ENCODE measurements around the gene CLDN6.

DNA sequence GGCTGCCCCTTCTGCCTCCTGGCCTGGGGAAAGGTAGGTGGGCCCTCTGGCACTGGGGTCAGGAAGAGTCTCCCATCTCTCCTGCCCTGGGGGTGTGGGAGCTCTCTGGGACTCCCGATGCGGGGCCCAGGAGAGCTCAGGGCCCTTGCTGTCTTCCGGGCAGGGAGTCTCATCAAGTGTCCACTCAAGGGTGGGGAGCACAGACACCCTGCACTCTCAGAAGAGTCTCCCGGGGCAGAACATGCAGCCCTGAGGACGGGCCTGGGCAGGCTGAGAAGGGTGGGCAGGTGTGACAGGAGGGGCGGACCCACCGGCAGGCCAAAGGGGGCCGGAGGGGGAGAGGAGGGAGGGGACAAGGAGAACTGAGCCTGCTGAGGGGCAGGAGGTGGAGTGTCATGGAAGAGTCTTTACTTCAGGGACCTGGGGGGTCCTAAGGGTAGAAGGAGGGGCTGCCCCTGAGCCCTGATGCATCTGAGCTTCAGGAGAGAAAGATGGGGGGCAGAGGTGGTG, 29.3 kb downstream of the CLDN6 start:
- no peak for TF ChIP-seq POLR2A (IDR thresholded peaks at IDR 0.05)
- TF ChIP-seq, protein P1, sequence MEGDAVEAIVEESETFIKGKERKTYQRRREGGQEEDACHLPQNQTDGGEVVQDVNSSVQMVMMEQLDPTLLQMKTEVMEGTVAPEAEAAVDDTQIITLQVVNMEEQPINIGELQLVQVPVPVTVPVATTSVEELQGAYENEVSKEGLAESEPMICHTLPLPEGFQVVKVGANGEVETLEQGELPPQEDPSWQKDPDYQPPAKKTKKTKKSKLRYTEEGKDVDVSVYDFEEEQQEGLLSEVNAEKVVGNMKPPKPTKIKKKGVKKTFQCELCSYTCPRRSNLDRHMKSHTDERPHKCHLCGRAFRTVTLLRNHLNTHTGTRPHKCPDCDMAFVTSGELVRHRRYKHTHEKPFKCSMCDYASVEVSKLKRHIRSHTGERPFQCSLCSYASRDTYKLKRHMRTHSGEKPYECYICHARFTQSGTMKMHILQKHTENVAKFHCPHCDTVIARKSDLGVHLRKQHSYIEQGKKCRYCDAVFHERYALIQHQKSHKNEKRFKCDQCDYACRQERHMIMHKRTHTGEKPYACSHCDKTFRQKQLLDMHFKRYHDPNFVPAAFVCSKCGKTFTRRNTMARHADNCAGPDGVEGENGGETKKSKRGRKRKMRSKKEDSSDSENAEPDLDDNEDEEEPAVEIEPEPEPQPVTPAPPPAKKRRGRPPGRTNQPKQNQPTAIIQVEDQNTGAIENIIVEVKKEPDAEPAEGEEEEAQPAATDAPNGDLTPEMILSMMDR (IDR thresholded peaks at IDR 0.05): no peak

Data from testis (tissue), 2 donors.